HT-29 (cell line): Measurements from ENCODE around the gene CNPY4. TPM values are rescaled to one million over a fixed set of nuclear protein-coding genes. Genes with fewer than 3 reads are reported as not detected.
A peak's percentile ranks its signal among the peaks of the same experiment; 100 is the strongest.

Source experiments
- DNase-seq: peaks from one replicate; pipeline ENCODE4 v3.0.0-alpha.2; 2015; ENCODE audit warnings: low spot score
- total RNA-seq: library from RNA; depleted of rRNA; stranded (reverse); fragments of >200 nt; shearing (Covaris generic); gene quantifications from 2 replicates; pipeline ENCODE4 v1.2.3, GENCODE V29; 2014; rRNA removed

CNPY4 gene, protein sequence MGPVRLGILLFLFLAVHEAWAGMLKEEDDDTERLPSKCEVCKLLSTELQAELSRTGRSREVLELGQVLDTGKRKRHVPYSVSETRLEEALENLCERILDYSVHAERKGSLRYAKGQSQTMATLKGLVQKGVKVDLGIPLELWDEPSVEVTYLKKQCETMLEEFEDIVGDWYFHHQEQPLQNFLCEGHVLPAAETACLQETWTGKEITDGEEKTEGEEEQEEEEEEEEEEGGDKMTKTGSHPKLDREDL
- total RNA-seq: 2.7 and 5.5 TPM in 2 replicates

GRCh38 chr7:100119072-100119969 lies at the start of gene CNPY4, which contains the start of gene TAF6:
CNPY4 (plus strand) TSS chr7:100119634; CDS start chr7:100119745, 111 bp downstream.
TAF6 (minus strand) TSS chr7:100119358; CDS start chr7:100114209, 5,149 bp downstream.
- DNase-seq: peak; percentile 99

GRCh38 chr7:100069991-100070390 lies 49.4 kb upstream of the CNPY4 start:
- DNase-seq: no peak

GRCh38 chr7:100071018-100071723 lies 48.3 kb upstream of the CNPY4 start:
- no peak for DNase-seq

- no peak for DNase-seq
These were observed 47.0 kb upstream of the CNPY4 start for GRCh38 chr7:100072462-100072861.

- no peak for DNase-seq
These were observed 44.6 kb upstream of the CNPY4 start for GRCh38 chr7:100074841-100075240.

DNA sequence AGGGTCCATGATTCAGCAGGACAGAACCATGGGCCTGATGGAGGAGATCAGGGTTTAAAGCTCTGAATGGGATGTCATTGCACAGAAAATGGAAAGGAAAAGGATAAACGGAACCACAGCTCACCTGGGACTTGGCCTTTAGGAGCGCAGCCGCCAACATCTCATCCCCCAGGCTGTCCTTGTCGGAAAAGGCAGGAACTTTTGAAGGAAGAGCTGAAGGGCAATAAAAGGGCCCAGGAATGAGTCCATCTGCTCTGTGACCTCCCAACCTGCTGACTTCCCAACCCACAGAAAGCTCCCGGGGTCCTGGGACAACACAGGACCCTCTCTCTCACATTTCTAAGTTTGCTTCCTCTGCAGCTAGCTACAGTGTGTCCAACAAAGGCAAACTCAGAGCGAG lies 44.0 kb upstream of the CNPY4 start:
- no peak for DNase-seq

DNA sequence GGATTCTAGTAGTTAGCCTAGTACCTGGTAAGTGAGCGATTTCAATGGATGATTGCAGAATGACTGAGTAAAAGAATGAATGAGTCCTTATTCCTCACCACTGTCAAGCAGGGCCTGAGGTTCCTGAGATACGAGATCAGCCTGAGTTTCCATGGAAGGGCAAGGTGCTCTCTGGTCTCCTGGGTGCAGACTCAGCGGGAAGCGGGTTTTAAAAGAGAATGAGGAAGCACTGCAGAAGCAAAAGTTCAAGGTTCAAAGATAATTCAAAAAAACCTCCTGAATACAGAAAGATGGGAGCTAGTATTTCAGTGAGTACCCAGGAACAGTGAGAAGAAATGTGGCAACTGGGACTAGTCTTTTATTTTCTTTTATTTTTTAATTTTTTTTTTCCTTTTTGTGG lies 42.2 kb upstream of the CNPY4 start:
- no peak for DNase-seq

GRCh38 chr7:100079024-100079560 lies 40.3 kb upstream of the CNPY4 start:
- no peak for DNase-seq

DNA sequence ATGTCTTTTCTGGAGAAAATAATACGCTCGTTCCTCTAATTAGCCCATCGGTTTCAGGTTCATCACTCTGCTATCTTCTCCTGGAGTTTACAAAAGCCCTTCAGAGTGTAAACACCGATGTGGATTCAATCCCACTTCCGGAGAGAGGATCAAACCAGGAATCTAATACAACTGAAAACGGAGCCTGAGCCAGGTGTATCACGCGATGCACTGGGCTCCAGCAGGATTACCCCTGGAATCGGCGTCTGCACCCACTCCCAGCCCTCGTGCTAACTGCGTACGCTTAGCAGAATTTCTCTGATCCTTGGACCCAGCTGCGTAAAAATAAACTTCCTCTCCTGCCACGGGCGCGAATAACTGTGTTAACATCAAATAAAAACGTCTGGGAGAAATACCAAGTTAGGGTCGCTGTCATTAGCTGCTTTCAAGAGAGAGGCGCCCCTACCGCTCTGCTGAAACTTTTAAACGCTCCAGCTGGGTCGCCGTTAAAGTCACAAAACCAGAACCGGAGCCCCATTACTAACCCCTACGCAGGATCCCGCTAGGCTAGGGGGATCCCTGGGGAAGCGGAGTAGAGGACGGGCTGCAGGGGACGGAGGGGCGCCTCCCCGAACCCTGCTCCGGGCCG lies 38.4 kb upstream of the CNPY4 start:
- peak; percentile 46 for DNase-seq

DNA sequence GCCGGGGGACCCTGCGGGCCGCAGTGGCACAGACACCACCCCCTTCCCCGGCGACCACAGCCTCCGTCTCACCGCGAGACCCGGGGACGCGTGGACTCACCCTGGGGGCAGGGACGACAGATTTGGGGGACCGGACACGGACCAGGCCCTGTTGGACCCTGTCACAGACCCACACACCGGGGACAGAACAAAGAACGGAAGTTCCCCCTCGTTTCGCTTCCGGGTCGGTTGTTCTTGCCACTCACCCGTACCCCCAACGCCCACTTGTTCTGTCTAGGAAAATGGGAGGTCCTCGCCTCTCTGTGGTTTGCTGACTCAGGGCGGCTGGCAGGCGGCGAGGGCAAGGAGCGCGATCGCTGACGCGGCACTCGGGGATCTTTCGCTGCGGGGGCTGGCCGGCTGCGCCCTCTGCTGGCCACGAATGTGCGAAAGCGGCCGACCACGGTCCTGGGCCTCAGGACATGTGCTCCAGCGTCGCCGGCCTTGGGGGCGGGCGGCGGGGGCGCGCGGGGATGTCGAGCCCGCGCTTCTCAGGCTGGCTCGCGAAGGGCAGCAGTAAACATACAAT lies 37.8 kb upstream of the CNPY4 start, which contains the start of gene ZNF3:
Gene ZNF3 (minus strand): TSS at position 189 of the 568 bp plus-strand sequence. CDS start 4,366 bp downstream, outside the sequence.
- peak; percentile 100 for DNase-seq

DNA sequence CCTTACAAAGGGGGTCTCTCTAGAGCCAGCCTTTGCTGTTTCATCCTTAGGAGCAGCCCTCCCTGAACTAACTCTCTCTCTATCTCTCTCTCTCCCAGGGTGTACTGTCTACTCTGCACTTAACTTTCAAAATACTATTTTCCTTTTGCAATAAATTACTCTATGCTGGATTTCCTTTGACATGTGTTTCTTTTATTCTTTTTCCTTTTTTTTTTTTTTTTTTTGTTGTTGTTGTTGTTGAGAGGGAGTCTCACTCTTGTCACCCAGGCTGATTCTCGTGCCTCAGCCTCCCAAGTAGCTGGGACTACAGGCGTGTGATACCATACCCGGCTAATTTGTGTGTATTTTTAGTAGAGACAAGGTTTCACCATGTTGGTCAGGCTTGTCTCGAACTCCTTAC lies 36.5 kb upstream of the CNPY4 start:
- no peak for DNase-seq

GRCh38 chr7:100085515-100085914 lies 33.9 kb upstream of the CNPY4 start:
- no peak for DNase-seq

GRCh38 chr7:100087055-100087750 lies 32.2 kb upstream of the CNPY4 start:
- DNase-seq: no peak

- DNase-seq: no peak
These were observed 31.3 kb upstream of the CNPY4 start for GRCh38 chr7:100088095-100088620.

- peak; percentile 78 for DNase-seq
These were observed 30.6 kb upstream of the CNPY4 start, which contains the start of gene COPS6 for GRCh38 chr7:100088621-100089457. COPS6 (plus strand) TSS chr7:100088969; CDS start chr7:100088991, 22 bp downstream.

- peak; percentile 35 for DNase-seq
These were observed 29.8 kb upstream of the CNPY4 start for GRCh38 chr7:100089458-100090196.

- no peak for DNase-seq
These were observed 28.7 kb upstream of the CNPY4 start for GRCh38 chr7:100090527-100091410.
